CD4-positive, alpha-beta T cell (primary cell): ENCODE results near the gene G6PC2. TPM values are rescaled to one million over a fixed set of nuclear protein-coding genes. Genes with fewer than 3 reads are reported as not detected.

Experiments used
- ATAC-seq: fragments of 200-7000 bp; cut with Tn5 transposase; one replicate; pipeline ENCODE4 v1.10.0; 2022; ENCODE audit warnings: mild to moderate bottlenecking; ENCODE audit not compliant: poor library complexity
- CTCF ChIA-PET: fragments of 350-600 bp; sonication (Branson Sonifier 250); formaldehyde crosslinking; loops from one replicate; lab custom pipeline; 2021; ENCODE audit warnings: antibody characterized with exemption, inconsistent platforms; lab: Charles Lee
- POLR2A ChIA-PET: fragments of 350-600 bp; sonication (Branson Sonifier 250); formaldehyde crosslinking; loops from one replicate; lab custom pipeline; 2021; ENCODE audit warnings: antibody characterized with exemption, inconsistent platforms; lab: Charles Lee
- DNase-seq, 14 experiments: peaks; one replicate each; pipeline ENCODE4 v3.0.0-alpha.2; 2013 to 2020; ENCODE audit warnings: mixed read lengths in 2 of 14
- H3K27ac ChIP-seq, 2 donors: one replicate each; pipeline versions ENCODE4 v1.5.1 to v1.7.0; 2013; ENCODE audit warnings: low read length in 2 of 2, low read depth in 1 of 2, mild to moderate bottlenecking in 1 of 2
- H3K27me3 ChIP-seq, 2 experiments: 1 replicate in 1 of 2; 2 replicates in 1 of 2; pipeline versions ENCODE4 v1.6.1 to v1.7.0; 2013; ENCODE audit warnings: low read length in 2 of 2, control low read depth in 1 of 2, mild to moderate bottlenecking in 1 of 2, moderate library complexity in 1 of 2; ENCODE audit not compliant: insufficient read depth in 2 of 2, control insufficient read depth in 1 of 2
- H3K36me3 ChIP-seq: one replicate; pipeline ENCODE4 v1.6.1; 2013; ENCODE audit warnings: low read length, control low read depth; ENCODE audit not compliant: insufficient read depth
- H3K4me1 ChIP-seq: one replicate; pipeline ENCODE4 v1.6.1; 2013; ENCODE audit warnings: low read length, control low read depth; ENCODE audit not compliant: insufficient read depth
- H3K4me3 ChIP-seq: one replicate; pipeline ENCODE4 v1.5.1; 2013; ENCODE audit warnings: mild to moderate bottlenecking, low read length, moderate library complexity
- H3K9me3 ChIP-seq, 2 experiments: 1 replicate in 1 of 2; 2 replicates in 1 of 2; pipeline versions ENCODE4 v1.6.1 to v1.7.0; 2013; ENCODE audit warnings: low read length in 2 of 2, mild to moderate bottlenecking in 2 of 2, control low read depth in 1 of 2, moderate library complexity in 1 of 2; ENCODE audit not compliant: control insufficient read depth in 1 of 2, insufficient read depth in 1 of 2
- H3K27ac Mint-ChIP-seq: one replicate; pipeline ENCODE4 v1.8.0; 2020; ENCODE audit warnings: mixed read lengths
- H3K27me3 Mint-ChIP-seq: one replicate; pipeline ENCODE4 v1.8.0; 2021; ENCODE audit warnings: mixed read lengths
- H3K36me3 Mint-ChIP-seq: one replicate; pipeline ENCODE4 v1.8.0; 2021; ENCODE audit warnings: low read depth, mixed read lengths
- H3K4me1 Mint-ChIP-seq: one replicate; pipeline ENCODE4 v1.8.0; 2021; ENCODE audit warnings: low read depth, mixed read lengths
- H3K4me3 Mint-ChIP-seq: one replicate; pipeline ENCODE4 v1.8.0; 2020; ENCODE audit warnings: mild to moderate bottlenecking, mixed read lengths
- H3K9me3 Mint-ChIP-seq: one replicate; pipeline ENCODE4 v1.8.0; 2020; ENCODE audit warnings: mixed read lengths
- CTCF ChIP-seq: fragments of 200-600 bp; IDR thresholded peaks from one replicate; pipeline ENCODE4 v1.8.0; 2022; ENCODE audit warnings: antibody characterized with exemption, mild to moderate bottlenecking
- intact Hi-C, 2 experiments: fragments of 100-400 bp; cut with DNase I in 1 of 2; cut with micrococcal nuclease in 1 of 2; formaldehyde crosslinking; loops; one replicate each; pipeline versions ENCODE4 v1.15.1 to v1.9.0; 2023 to 2025; cut with DNase I, micrococcal nuclease
- total RNA-seq, 174 experiments: library from RNA in 2 of 174; stranded (reverse) in 2 of 174; gene quantifications; one replicate each; pipeline ENCODE4 v1.2.3 and lab custom pipeline; 2021 to 2026

Gene G6PC2
- total RNA-seq, 2 experiments from 2014 or later: not detected

DNA sequence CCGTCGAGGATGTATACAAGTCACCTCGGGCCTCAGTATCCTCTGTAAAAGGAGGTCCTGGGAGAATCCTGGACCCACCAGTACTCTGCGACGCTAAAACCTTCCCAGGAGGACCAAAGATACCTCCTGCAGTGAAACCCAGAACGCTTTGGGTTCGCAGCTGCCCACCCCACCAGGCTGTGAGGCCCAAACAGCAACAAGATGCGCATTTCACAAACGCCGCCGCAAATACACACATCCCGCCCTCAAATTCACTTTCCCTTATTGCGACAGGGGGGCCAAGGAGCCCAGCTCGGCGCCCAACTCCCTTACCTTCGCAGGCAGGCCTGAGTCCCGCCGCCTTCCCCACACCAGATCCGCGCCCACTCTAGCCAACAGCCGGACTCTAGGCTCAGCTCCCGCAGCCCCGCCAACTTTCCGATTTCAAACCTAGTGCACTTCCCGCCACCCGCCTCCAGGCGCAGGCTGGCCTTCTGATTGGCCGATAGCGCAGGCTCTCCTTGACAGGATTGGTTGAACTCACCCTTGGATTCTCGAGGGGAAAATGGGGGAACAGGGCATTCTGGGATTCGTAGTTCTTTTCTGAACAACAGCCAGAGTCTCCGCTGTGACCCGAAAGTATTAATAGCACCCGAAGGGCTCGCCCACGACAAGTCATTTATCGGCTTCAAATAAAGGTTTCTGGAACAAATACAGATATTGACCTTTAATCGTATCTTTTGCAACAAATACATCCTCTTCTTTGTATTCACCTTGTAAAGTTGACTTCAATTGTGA, 10.9 kb upstream of the G6PC2 start, which contains the start of gene SPC25:
SPC25 (minus strand) TSS at position 425 of the 777 bp plus-strand sequence. CDS start 911 bp downstream, outside the sequence.
- Mint-ChIP-seq H3K4me3 (peak within 1 kb of the TSS; percentile 93), H3K27me3 (peaks cover 4% of the 10 kb centered on the region), H3K4me1 (peaks cover 10% of the 10 kb centered on the region), H3K36me3 (no peaks in the 10 kb centered on the region), H3K27ac (no peak within 1 kb of the TSS), H3K9me3 (no peaks in the 10 kb centered on the region)
- Histone ChIP-seq H3K4me3 (peak within 1 kb of the TSS; percentile 70), H3K36me3 (no peaks in the 10 kb centered on the region), H3K27ac (no peak within 1 kb of the TSS), H3K27me3 (no peaks in the 10 kb centered on the region), H3K4me1 (peaks cover 6% of the 10 kb centered on the region), H3K9me3 (no peaks in the 10 kb centered on the region)
- TF ChIP-seq CTCF: no peak
- DNase-seq: peak; percentile 73 to 93 (median 80)
- intact Hi-C loops: loop anchor here in 1 of 2 experiments (5.0 kb wide), 1 partner anchor 643 kb away; the partner anchor contains the start of gene STK39
- POLR2A ChIA-PET: interaction anchor here (0.6 kb wide), 1 partner anchor 10 kb away, joined by 3 read pairs; no protein-coding TSS in a partner anchor
- ATAC-seq: peak; percentile 100
- CTCF ChIA-PET: no interaction called here

DNA sequence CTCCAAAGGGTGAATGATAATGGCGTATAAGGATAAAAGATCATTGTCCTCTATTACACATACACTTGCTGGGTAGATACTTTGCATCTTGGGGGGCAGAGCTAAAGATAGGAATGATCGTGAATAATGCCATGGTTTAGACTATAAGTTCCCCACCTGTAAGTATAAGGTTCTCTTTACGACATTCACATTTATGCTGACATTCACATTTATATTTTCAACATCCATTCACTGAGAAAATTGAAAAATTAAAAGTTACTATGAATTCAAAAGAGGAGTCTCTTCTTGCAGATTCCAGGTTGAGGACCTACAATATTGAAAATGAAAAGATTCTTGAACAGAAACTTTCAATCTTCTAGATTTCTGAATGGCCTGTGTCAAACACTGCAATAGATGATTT, 8.8 kb upstream of the G6PC2 start:
- Mint-ChIP-seq H3K4me1 (peaks cover 10% of the 10 kb centered on the region), H3K36me3 (no peaks in the 10 kb centered on the region), H3K27me3 (peaks cover 4% of the 10 kb centered on the region), H3K27ac (no peak overlapping the region), H3K4me3 (no peak overlapping the region), H3K9me3 (no peaks in the 10 kb centered on the region)
- ChIA-PET POLR2A (no interaction called here), CTCF (no interaction called here)
- no peak overlapping the region for H3K27ac ChIP-seq
- intact Hi-C loops: loop anchor here in 1 of 2 experiments (5.0 kb wide), 1 partner anchor 645 kb away; the partner anchor contains the start of gene STK39
- no peaks in the 10 kb centered on the region for H3K27me3 ChIP-seq
- ATAC-seq (no peak), DNase-seq (no peak)
- H3K4me1 ChIP-seq: peaks cover 6% of the 10 kb centered on the region
- H3K9me3 ChIP-seq: no peaks in the 10 kb centered on the region
- TF ChIP-seq CTCF: no peak
- no peak overlapping the region for H3K4me3 ChIP-seq
- H3K36me3 ChIP-seq: no peaks in the 10 kb centered on the region

GRCh38 chr2:168894101-168894500, 7.0 kb upstream of the G6PC2 start:
- DNase-seq (no peak), ATAC-seq (no peak)
- Histone ChIP-seq H3K36me3 (no peaks in the 10 kb centered on the region), H3K4me3 (no peak overlapping the region), H3K27ac (no peak overlapping the region), H3K9me3 (no peaks in the 10 kb centered on the region), H3K27me3 (no peaks in the 10 kb centered on the region), H3K4me1 (peaks cover 6% of the 10 kb centered on the region)
- Mint-ChIP-seq H3K9me3 (no peaks in the 10 kb centered on the region), H3K4me1 (peaks cover 10% of the 10 kb centered on the region), H3K27me3 (peaks cover 4% of the 10 kb centered on the region), H3K4me3 (no peak overlapping the region), H3K27ac (no peak overlapping the region), H3K36me3 (no peaks in the 10 kb centered on the region)
- POLR2A ChIA-PET: no interaction called here
- no peak for TF ChIP-seq CTCF
- CTCF ChIA-PET: no interaction called here
- intact Hi-C loops: loop anchor here in 1 of 2 experiments (5.0 kb wide), 1 partner anchor 647 kb away; the partner anchor contains the start of gene STK39
